GM13976 (cell line): Measurements from ENCODE around the gene ZC3H18.

Experiments used
- DNase-seq: peaks from one replicate; pipeline ENCODE4 v3.0.0; 2012; ENCODE audit warnings: low spot score
- in situ Hi-C: fragments of 300-500 bp; cut with MboI; formaldehyde crosslinking; loops from one replicate; pipeline ENCODE4 v1.12.0; 2022; ENCODE audit warnings: low sequenced_read_pairs, mixed read lengths, inconsistent platforms; ENCODE audit not compliant: unreplicated experiment
- TF ChIP-seq, protein P1 (sequence below): IDR thresholded peaks from 2 replicates; pipeline ENCODE4 v1.5.1; 2012; ENCODE audit warnings: borderline replicate concordance, mild to moderate bottlenecking; ENCODE audit not compliant: insufficient read depth; ENCODE audit errors: extremely low read depth, missing control alignments, control extremely low read depth

Gene ZC3H18

GRCh38 chr16:88550246-88550661 lies 19.9 kb upstream of the ZC3H18 start:
- in situ Hi-C loops: loop anchor here (25.0 kb wide), 1 partner anchor 363 kb away; no protein-coding TSS in a partner anchor
- TF ChIP-seq, protein P1, sequence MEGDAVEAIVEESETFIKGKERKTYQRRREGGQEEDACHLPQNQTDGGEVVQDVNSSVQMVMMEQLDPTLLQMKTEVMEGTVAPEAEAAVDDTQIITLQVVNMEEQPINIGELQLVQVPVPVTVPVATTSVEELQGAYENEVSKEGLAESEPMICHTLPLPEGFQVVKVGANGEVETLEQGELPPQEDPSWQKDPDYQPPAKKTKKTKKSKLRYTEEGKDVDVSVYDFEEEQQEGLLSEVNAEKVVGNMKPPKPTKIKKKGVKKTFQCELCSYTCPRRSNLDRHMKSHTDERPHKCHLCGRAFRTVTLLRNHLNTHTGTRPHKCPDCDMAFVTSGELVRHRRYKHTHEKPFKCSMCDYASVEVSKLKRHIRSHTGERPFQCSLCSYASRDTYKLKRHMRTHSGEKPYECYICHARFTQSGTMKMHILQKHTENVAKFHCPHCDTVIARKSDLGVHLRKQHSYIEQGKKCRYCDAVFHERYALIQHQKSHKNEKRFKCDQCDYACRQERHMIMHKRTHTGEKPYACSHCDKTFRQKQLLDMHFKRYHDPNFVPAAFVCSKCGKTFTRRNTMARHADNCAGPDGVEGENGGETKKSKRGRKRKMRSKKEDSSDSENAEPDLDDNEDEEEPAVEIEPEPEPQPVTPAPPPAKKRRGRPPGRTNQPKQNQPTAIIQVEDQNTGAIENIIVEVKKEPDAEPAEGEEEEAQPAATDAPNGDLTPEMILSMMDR: no peak
- no peak for DNase-seq

DNA sequence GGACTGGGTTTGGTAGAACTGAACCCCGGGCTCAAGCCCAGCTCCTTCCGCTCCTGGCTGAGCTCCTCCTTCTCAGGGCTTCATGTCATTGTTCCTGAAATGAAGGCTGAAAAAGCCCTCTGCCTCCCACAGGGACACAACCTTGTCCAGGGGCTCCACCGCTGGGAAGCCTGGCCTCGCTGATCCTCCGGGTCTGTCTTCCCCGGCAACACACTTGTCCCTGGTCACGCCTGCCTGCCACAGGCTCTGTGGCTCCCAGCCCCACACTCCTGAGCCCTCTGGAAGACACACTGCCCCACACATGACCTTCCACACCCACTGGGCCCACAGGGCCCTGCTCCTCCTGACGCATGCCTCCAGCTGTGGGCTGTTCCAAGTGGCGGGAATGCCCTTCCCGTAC lies 18.0 kb upstream of the ZC3H18 start:
- in situ Hi-C loops: loop anchor here (25.0 kb wide), 1 partner anchor 365 kb away; no protein-coding TSS in a partner anchor
- DNase-seq: peak; percentile 15
- TF ChIP-seq, protein P1: no peak

DNA sequence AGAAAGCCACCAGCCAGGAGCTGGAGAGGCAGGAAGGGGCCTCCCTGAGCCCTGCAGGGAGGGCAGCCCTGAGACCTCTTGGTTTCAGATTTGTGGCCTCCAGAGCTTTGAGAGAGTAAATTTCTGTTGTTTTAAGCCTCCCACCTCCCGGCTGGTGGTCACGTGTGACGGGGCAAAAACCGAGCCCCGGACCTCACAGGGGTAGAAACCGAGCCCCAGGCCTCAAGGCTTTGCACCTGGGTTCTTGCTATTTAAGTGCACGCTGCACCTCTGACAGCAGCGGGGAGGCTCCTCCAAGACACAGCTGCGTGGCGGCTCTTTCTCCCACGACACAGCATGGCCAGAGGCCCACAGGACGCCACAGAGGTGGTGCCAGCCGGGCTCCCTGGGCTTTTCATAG lies 17.4 kb upstream of the ZC3H18 start:
- no peak for DNase-seq
- in situ Hi-C loops: loop anchor here (25.0 kb wide), 1 partner anchor 366 kb away; no protein-coding TSS in a partner anchor
- TF ChIP-seq, protein P1: no peak

DNA sequence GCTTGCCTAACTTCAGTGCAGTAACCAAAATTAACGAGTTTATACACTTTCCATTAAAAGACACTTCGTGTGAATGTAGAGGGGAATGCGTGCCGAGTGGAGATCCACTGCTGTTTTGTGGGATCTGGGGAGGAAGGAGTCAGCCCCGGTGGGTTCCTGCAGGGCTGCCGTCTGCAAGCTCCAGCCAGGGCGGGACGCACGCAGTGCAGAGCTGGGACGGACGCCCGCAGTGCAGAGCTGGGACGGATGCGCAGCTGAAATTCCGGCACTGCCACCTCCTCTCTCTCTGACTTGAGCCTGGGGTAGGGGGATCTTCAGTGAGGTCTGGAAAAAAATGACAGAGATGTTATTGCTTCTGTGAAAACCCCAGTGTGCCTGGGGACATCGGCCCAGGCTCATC lies 16.5 kb upstream of the ZC3H18 start:
- no peak for DNase-seq
- TF ChIP-seq, protein P1: no peak
- in situ Hi-C loops: loop anchor here (25.0 kb wide), 1 partner anchor 366 kb away; no protein-coding TSS in a partner anchor

DNA sequence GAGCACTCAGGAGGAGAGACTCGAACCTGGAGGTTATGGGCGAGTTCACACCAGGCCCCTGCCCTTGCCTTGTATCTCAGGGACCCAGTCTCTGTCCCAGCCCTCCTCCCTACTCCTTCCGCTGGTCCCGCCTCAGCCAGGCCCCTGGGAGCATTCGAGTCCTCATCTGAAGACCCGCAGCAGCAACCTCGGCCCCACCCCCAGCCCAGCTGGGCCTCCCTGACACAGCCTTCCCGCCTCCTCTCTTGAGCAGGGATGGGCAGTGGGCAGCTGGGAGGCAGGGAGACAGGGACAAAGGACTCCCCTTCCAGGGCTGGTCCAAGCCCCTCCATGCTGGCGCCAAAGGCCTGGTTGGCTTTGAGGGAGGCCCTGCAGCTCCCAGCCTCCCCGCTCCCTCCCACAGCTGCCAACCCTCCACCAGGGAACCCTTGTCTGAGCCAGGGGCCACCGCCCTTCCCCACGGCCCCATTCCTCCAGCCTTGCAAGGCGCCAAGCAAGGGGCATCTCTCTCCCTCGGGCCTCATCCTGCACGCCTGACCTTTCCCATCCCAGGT lies 15.4 kb upstream of the ZC3H18 start:
- in situ Hi-C loops: loop anchor here (25.0 kb wide), 1 partner anchor 367 kb away; no protein-coding TSS in a partner anchor
- DNase-seq: no peak
- TF ChIP-seq, protein P1: no peak

DNA sequence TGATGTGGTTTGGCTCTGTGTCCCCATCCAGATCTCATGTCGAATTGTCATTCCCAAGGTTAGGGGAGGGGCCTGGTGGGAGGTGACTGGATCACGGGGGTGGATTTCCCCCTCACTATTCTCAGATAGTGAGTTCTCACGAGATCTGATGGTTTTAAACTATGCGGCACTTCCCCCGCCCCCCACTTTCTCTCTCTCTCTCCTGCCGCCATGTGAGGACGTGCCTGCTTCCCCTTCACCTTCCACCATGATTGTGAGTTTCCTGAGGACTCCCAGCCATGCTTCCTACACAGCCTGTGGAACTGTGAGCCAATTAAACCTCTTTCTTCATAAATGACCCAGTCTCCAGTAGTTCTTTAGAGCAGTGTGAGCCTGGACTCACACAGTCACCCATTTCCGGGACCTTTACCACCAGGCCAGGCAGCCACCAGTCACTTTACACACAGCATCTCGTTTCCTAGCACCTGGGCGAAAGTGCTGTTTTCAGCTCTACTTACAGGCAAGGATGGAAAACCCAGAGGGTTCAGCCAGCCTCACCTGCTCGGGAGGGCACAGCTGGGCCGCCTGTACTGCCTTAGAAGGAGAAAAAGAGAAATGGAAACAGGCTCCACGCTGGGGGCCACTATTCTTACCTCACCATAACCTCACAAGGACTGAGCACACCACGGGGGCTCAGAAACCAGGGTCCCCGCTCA lies 13.8 kb upstream of the ZC3H18 start:
- TF ChIP-seq, protein P1: no peak
- DNase-seq: no peak
- in situ Hi-C loops: loop anchor here (25.0 kb wide), 1 partner anchor 369 kb away; no protein-coding TSS in a partner anchor
